GM23338 (cell line): Measurements from ENCODE around the gene FRK. TPM values are rescaled to one million over a fixed set of nuclear protein-coding genes. Genes with fewer than 3 reads are reported as not detected.
"Not testable (repeated sequence)": the region's sequence is repeated elsewhere in the genome, so short reads cannot be mapped to it uniquely, and the experiment has no call there.

ENCODE experiments used
- ATAC-seq: fragments of 200-7000 bp; cut with Tn5 transposase; 3 replicates; pipeline ENCODE4 v1.9.1; 2020
- DNase-seq: peaks from one replicate; pipeline ENCODE4 v3.0.0-alpha.2; 2015; ENCODE audit warnings: low spot score
- H2AFZ ChIP-seq: fragments of 200-600 bp; sonication (generic); 2 replicates; pipeline ENCODE4 v1.8.0; 2016; ENCODE audit warnings: antibody characterized with exemption, mild to moderate bottlenecking, moderate library complexity
- H3F3A ChIP-seq: fragments of 200-600 bp; sonication (generic); replicated peaks from 2 replicates; pipeline ENCODE4 v1.8.0; 2017; ENCODE audit warnings: antibody characterized with exemption, mixed run types, low read depth
- H3K27ac ChIP-seq: fragments of 200-600 bp; sonication (generic); 2 replicates; pipeline ENCODE4 v1.6.1; 2016; ENCODE audit warnings: low read depth
- H3K27me3 ChIP-seq: fragments of 200-600 bp; sonication (generic); 2 replicates; pipeline ENCODE4 v1.8.0; 2016; ENCODE audit warnings: mild to moderate bottlenecking, mixed run types, moderate library complexity; ENCODE audit not compliant: insufficient read depth
- H3K36me3 ChIP-seq: fragments of 200-600 bp; sonication (generic); 2 replicates; pipeline ENCODE4 v1.8.0; 2016; ENCODE audit warnings: mild to moderate bottlenecking; ENCODE audit not compliant: insufficient read depth
- H3K4me1 ChIP-seq: fragments of 200-600 bp; sonication (generic); 2 replicates; pipeline ENCODE4 v1.8.0; 2016; ENCODE audit warnings: mild to moderate bottlenecking, moderate library complexity; ENCODE audit not compliant: insufficient read depth
- H3K4me2 ChIP-seq: fragments of 200-600 bp; sonication (generic); 2 replicates; pipeline ENCODE4 v1.7.1; 2017; ENCODE audit warnings: mixed run types
- H3K4me3 ChIP-seq: fragments of 200-600 bp; sonication (generic); 2 replicates; pipeline ENCODE4 v1.6.1; 2016; ENCODE audit warnings: mixed run types
- H3K79me2 ChIP-seq: fragments of 200-600 bp; sonication (generic); replicated peaks from 2 replicates; pipeline ENCODE4 v1.8.0; 2017; ENCODE audit warnings: mild to moderate bottlenecking; ENCODE audit not compliant: insufficient read depth
- H3K9me2 ChIP-seq: fragments of 200-600 bp; sonication (generic); 2 replicates; pipeline ENCODE4 v1.8.0; 2017; ENCODE audit not compliant: insufficient read depth
- H4K20me1 ChIP-seq: fragments of 200-600 bp; sonication (generic); replicated peaks from 2 replicates; pipeline ENCODE4 v1.8.0; 2017; ENCODE audit warnings: mild to moderate bottlenecking; ENCODE audit not compliant: insufficient read depth
- H3K27ac Mint-ChIP-seq: 2 replicates; pipeline ENCODE4 v1.8.0; 2020; ENCODE audit warnings: inconsistent platforms, mild to moderate bottlenecking, moderate library complexity, mixed read lengths
- H3K27me3 Mint-ChIP-seq: 3 replicates; pipeline ENCODE4 v1.8.0; 2022; ENCODE audit warnings: low read depth, mild to moderate bottlenecking, moderate library complexity, mixed read lengths, inconsistent platforms; ENCODE audit not compliant: insufficient read depth, poor library complexity
- H3K36me3 Mint-ChIP-seq: 3 replicates; pipeline ENCODE4 v1.8.0; 2021; ENCODE audit warnings: low read depth, mild to moderate bottlenecking, inconsistent platforms, moderate library complexity, mixed read lengths
- H3K4me1 Mint-ChIP-seq: 3 replicates; pipeline ENCODE4 v1.8.0; 2020; ENCODE audit warnings: mild to moderate bottlenecking, inconsistent platforms, mixed read lengths
- H3K4me3 Mint-ChIP-seq: 3 replicates; pipeline ENCODE4 v1.8.0; 2021; ENCODE audit warnings: moderate library complexity, mild to moderate bottlenecking, inconsistent platforms, mixed read lengths
- H3K9me3 Mint-ChIP-seq: 3 replicates; pipeline ENCODE4 v1.8.0; 2020; ENCODE audit warnings: moderate library complexity, mild to moderate bottlenecking, inconsistent platforms, mixed read lengths
- CREB1 ChIP-seq: fragments of 250-450 bp; sonication (Bioruptor Pico); IDR thresholded peaks from 2 replicates; pipeline ENCODE4 v1.5.0; 2020; ENCODE audit warnings: low read depth, mild to moderate bottlenecking, moderate library complexity
- CTCF ChIP-seq, 2 experiments: fragments of 200-600 bp in 1 of 2; sonication (generic) in 1 of 2; conservative IDR thresholded peaks; 2 replicates each; pipeline versions ENCODE4 v1.5.1 to v1.6.1; 2016 to 2017; ENCODE audit warnings: antibody characterized with exemption in 2 of 2, low read depth in 2 of 2, mild to moderate bottlenecking in 2 of 2, moderate library complexity in 1 of 2
- ETS1 ChIP-seq: IDR thresholded peaks from 2 replicates; pipeline ENCODE4 v1.6.1; 2016; ENCODE audit warnings: antibody characterized with exemption
- NANOG ChIP-seq: IDR thresholded peaks from 2 replicates; pipeline ENCODE4 v1.6.1; 2016; ENCODE audit warnings: antibody characterized with exemption, borderline replicate concordance
- ZNF462 ChIP-seq: fragments of 250-450 bp; sonication (Bioruptor Pico); IDR thresholded peaks from 2 replicates; pipeline ENCODE4 v1.5.0; 2020; ENCODE audit warnings: mild to moderate bottlenecking, moderate library complexity
- polyA plus RNA-seq: library from polyadenylated mRNA; unstranded; fragments of >200 nt; fragmentation: Nextera tagmentation; extraction: Ambion mirVana; gene quantifications from 2 replicates; pipeline ENCODE4 v1.2.1, GENCODE V29; 2016
- total RNA-seq: library from RNA; depleted of rRNA; stranded (reverse); fragments of >200 nt; shearing (Covaris generic); gene quantifications from 2 replicates; pipeline ENCODE4 v1.2.3, GENCODE V29; 2014

FRK gene
- total and polyA plus RNA-seq, 2 experiments from 2014 or later: 0.06 to 0.24 TPM

DNA sequence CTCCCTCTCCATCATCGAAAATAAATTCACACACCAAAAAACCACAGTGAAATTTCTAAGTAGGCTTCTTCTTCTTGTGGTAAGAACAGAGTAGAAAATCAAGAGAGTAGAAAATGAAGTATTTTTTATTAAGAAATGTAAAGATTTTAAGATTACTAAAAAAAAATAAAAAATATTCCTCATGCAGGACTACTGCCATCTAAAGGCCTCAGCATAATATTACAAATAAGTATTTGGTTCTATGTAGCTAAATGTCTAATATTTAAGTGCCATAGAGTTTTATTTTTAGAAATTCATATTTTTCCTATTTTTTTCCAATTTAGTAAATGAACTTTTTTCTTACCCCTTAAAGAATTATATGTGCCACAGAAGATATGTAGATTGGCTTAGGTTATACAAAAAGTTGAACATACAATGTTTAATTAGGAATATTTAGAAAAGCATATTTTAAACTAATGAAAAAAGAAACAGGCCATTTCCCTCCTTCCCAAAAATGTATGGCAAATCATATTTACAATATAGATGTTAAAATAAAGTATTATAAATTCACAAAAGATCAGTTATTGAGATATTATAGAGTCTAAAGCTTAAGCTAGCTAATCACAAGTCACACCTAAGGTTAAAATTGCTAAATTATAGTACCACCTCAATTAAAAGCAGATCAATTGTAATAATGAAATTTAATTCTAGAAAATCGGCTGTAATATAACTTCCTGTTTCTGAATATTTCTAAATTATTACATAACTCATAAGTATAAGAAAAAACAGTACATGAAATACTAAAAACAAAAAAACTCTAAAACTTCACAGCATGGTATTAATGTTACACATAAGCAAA is 36.5 kb upstream of the FRK start:
- Histone ChIP-seq H3K79me2 (peaks cover 8% of the 10 kb centered on the region), H3K4me3 (no peak overlapping the region), H3F3A (no peaks in the 10 kb centered on the region; the same call in 1 of the 2 replicates), H3K9me2 (no peaks in the 10 kb centered on the region), H3K36me3 (no peaks in the 10 kb centered on the region), H3K27me3 (peaks cover 6% of the 10 kb centered on the region; the same call in 1 of the 2 replicates), H3K4me1 (peaks cover 12% of the 10 kb centered on the region), H4K20me1 (no peaks in the 10 kb centered on the region), H3K4me2 (no peak overlapping the region), H2AFZ (no peak overlapping the region), H3K27ac (no peak overlapping the region)
- Mint-ChIP-seq H3K4me1 (peaks cover 24% of the 10 kb centered on the region), H3K36me3 (peaks cover 22% of the 10 kb centered on the region), H3K27ac (no peak overlapping the region), H3K27me3 (peaks cover 3% of the 10 kb centered on the region), H3K4me3 (no peak overlapping the region), H3K9me3 (peaks cover 25% of the 10 kb centered on the region)
- ATAC-seq (no peak), DNase-seq (no peak)
- TF ChIP-seq CTCF (conservative IDR thresholded peaks at IDR 0.05; ENCODE audit: low read depth in 2 of 2) (peak in 1 of 2 experiments; percentile 57; a peak in 3 of 4 replicates), ETS1 (no peak)

GRCh38 chr6:116096048-116096759 is 35.5 kb upstream of the FRK start:
- not testable (repeated sequence) for H3K27ac ChIP-seq, H3K4me3 ChIP-seq, H3K4me3 Mint-ChIP-seq, H4K20me1 ChIP-seq, H3K79me2 ChIP-seq, H3K27ac Mint-ChIP-seq, H2AFZ ChIP-seq, ATAC-seq, H3K4me2 ChIP-seq, H3F3A ChIP-seq, H3K27me3 Mint-ChIP-seq, H3K9me2 ChIP-seq, DNase-seq, H3K27me3 ChIP-seq, H3K4me1 ChIP-seq, H3K36me3 ChIP-seq
- H3K9me3 Mint-ChIP-seq: peaks cover 25% of the 10 kb centered on the region
- peaks cover 24% of the 10 kb centered on the region for H3K36me3 Mint-ChIP-seq
- H3K4me1 Mint-ChIP-seq: peaks cover 17% of the 10 kb centered on the region

GRCh38 chr6:116094041-116094440 is 33.4 kb upstream of the FRK start:
- H3K4me3 Mint-ChIP-seq: no peak overlapping the region
- H3K4me3 ChIP-seq: no peak overlapping the region
- no peak overlapping the region for H3K27ac ChIP-seq
- ATAC-seq (no peak), DNase-seq (no peak)
- peaks cover 12% of the 10 kb centered on the region for H3K4me1 Mint-ChIP-seq
- H3K27me3 Mint-ChIP-seq: peaks cover 4% of the 10 kb centered on the region
- H3K36me3 Mint-ChIP-seq: peaks cover 24% of the 10 kb centered on the region
- H3K27me3 ChIP-seq: no peaks in the 10 kb centered on the region
- peaks cover 25% of the 10 kb centered on the region for H3K9me3 Mint-ChIP-seq
- H3K4me1 ChIP-seq: peaks cover 8% of the 10 kb centered on the region
- no peaks in the 10 kb centered on the region for H3F3A ChIP-seq
- no peaks in the 10 kb centered on the region for H3K9me2 ChIP-seq
- H4K20me1 ChIP-seq: no peaks in the 10 kb centered on the region
- H3K79me2 ChIP-seq: no peaks in the 10 kb centered on the region
- H2AFZ ChIP-seq: no peak overlapping the region
- no peak overlapping the region for H3K27ac Mint-ChIP-seq
- no peak overlapping the region for H3K4me2 ChIP-seq
- H3K36me3 ChIP-seq: no peaks in the 10 kb centered on the region
- TF ChIP-seq NANOG (no peak), CREB1 (no peak), ZNF462 (no peak)
